Activated B cell treated with CpG ODN at 0.5 μM for 24 hours (primary cell): ENCODE results near the gene WDR38. TPM values are rescaled to one million over a fixed set of nuclear protein-coding genes. Genes with fewer than 3 reads are reported as not detected.
"Not testable (repeated sequence)": the region's sequence is repeated elsewhere in the genome, so short reads cannot be mapped to it uniquely, and the experiment has no call there.

ENCODE experiments used
- ATAC-seq: fragments of 200-7000 bp; cut with Tn5 transposase; one replicate; pipeline ENCODE4 v1.10.0; 2021; ENCODE audit warnings: low read depth, mild to moderate bottlenecking, moderate library complexity
- CTCF ChIA-PET: fragments of 350-600 bp; sonication (Branson Sonifier 250); formaldehyde crosslinking; loops from one replicate; lab custom pipeline; 2021; ENCODE audit warnings: antibody characterized with exemption; lab: Charles Lee
- POLR2A ChIA-PET: fragments of 350-600 bp; sonication (Branson Sonifier 250); formaldehyde crosslinking; loops from one replicate; lab custom pipeline; 2021; ENCODE audit warnings: antibody characterized with exemption; lab: Charles Lee
- DNase-seq: peaks from one replicate; pipeline ENCODE4 v3.0.0; 2022
- H3K27ac Mint-ChIP-seq: one replicate; pipeline ENCODE4 v1.8.0; 2020; ENCODE audit warnings: mixed read lengths
- H3K27me3 Mint-ChIP-seq: one replicate; pipeline ENCODE4 v1.8.0; 2021; ENCODE audit warnings: mixed read lengths
- H3K36me3 Mint-ChIP-seq: one replicate; pipeline ENCODE4 v1.8.0; 2021; ENCODE audit warnings: low read depth, mixed read lengths
- H3K4me1 Mint-ChIP-seq: one replicate; pipeline ENCODE4 v1.8.0; 2021; ENCODE audit warnings: mixed read lengths
- H3K4me3 Mint-ChIP-seq: one replicate; pipeline ENCODE4 v1.8.0; 2020; ENCODE audit warnings: mild to moderate bottlenecking, mixed read lengths
- H3K9me3 Mint-ChIP-seq: one replicate; pipeline ENCODE4 v1.8.0; 2020; ENCODE audit warnings: mixed read lengths
- intact Hi-C: fragments of 100-400 bp; cut with micrococcal nuclease; formaldehyde crosslinking; loops from one replicate; pipeline ENCODE4 v1.15.1; 2024
- total RNA-seq: library from RNA; stranded (reverse); gene quantifications from 2 replicates; pipeline ENCODE4 v1.2.3, GENCODE V29; 2022
- TF ChIP-seq, protein P1 (sequence below): fragments of 200-600 bp; IDR thresholded peaks from one replicate; pipeline ENCODE4 v1.8.0; 2022; ENCODE audit warnings: antibody characterized with exemption, mild to moderate bottlenecking

WDR38 gene
- total RNA-seq, 1 donor from 2014 or later, result not detected

DNA sequence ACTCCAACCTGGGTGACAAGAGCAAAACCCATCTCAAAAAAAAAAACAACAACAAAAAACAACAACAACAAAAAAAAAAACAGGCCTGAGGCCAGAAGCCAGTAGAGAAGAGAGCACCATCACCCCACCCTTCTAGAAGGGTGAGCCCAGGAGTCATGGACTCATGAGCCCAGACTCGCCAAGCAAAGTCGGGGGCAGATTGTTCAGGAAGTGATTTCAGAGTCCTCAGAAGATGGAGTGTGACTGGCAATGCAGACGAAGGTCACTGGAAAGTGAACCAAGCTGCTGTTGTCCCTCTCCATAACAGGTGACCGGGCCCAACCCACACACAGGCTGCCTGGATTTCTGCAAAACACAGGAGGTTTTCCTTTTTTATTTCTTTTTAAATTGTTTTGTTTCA lies 9.0 kb upstream of the WDR38 start:
- ATAC-seq, result no peak
- Mint-ChIP-seq H3K4me3 (no peak overlapping the region), H3K9me3 (no peaks in the 10 kb centered on the region), H3K27ac (no peak overlapping the region), H3K36me3 (no peaks in the 10 kb centered on the region), H3K27me3 (peaks cover 3% of the 10 kb centered on the region), H3K4me1 (no peaks in the 10 kb centered on the region)
- TF ChIP-seq, protein P1, sequence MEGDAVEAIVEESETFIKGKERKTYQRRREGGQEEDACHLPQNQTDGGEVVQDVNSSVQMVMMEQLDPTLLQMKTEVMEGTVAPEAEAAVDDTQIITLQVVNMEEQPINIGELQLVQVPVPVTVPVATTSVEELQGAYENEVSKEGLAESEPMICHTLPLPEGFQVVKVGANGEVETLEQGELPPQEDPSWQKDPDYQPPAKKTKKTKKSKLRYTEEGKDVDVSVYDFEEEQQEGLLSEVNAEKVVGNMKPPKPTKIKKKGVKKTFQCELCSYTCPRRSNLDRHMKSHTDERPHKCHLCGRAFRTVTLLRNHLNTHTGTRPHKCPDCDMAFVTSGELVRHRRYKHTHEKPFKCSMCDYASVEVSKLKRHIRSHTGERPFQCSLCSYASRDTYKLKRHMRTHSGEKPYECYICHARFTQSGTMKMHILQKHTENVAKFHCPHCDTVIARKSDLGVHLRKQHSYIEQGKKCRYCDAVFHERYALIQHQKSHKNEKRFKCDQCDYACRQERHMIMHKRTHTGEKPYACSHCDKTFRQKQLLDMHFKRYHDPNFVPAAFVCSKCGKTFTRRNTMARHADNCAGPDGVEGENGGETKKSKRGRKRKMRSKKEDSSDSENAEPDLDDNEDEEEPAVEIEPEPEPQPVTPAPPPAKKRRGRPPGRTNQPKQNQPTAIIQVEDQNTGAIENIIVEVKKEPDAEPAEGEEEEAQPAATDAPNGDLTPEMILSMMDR, result no peak
- intact Hi-C loops, result no loop called here
- ChIA-PET CTCF (no interaction called here), POLR2A (no interaction called here)
- no peak for DNase-seq

DNA sequence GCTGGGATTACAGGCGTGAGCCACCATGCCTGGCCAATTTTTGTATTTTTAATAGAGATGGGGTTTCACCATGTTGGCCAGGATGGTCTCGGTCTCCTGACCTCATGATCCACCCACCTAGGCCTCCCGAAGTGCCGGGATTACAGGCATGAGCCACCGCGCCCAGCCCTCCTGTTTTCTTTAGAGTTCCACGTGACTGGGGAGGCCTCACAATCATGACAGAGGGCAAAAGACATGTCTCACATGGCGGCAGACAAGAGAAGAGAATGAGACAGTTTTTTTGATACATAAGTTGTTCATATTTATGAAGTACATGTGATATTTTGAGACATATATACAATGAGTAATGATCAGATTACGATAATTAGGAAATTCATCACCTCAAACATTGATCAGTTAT lies 6.8 kb upstream of the WDR38 start:
- intact Hi-C loops, H3K36me3 Mint-ChIP-seq, ATAC-seq, H3K27me3 Mint-ChIP-seq, H3K4me1 Mint-ChIP-seq, H3K4me3 Mint-ChIP-seq, H3K9me3 Mint-ChIP-seq, H3K27ac Mint-ChIP-seq, DNase-seq: not testable (repeated sequence)
- ChIA-PET CTCF (interaction anchor here (1.0 kb wide), 1 partner anchor 73 kb away, joined by 3 read pairs; no protein-coding TSS in a partner anchor), POLR2A (interaction anchor here (0.7 kb wide), 1 partner anchor 386 kb away, joined by 4 read pairs; no protein-coding TSS in a partner anchor)

DNA sequence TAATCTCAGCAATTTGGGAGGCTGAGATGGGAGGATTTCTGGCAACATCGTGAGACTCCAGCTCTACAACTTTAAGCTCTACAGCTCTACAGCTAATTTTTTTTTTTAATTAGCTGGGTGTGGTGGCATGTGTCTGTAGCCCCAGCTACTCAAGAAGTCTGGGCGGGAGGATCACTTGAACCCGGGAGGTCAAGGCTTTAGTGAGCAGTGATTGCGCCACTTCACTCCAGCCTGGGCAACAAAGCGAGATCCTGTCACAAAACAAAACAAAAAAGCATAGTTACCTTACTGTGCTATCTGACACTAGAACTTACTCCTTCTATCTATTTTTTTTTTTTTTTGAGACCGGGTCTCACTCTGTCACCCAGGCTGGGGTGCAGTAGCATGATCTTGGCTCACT lies 6.3 kb upstream of the WDR38 start:
- ChIA-PET POLR2A (interaction anchor here (0.7 kb wide), 1 partner anchor 385 kb away, joined by 4 read pairs; no protein-coding TSS in a partner anchor), CTCF (interaction anchor here (12.7 kb wide), 1 partner anchor 74 kb away, joined by 216 read pairs; the partner anchor contains the start of genes NR6A1 and OLFML2A)
- H3K27me3 Mint-ChIP-seq, result no peaks in the 10 kb centered on the region
- ATAC-seq, result no peak
- no peak for DNase-seq
- H3K27ac Mint-ChIP-seq, result no peak overlapping the region
- H3K9me3 Mint-ChIP-seq, result no peaks in the 10 kb centered on the region
- H3K4me1 Mint-ChIP-seq, result no peaks in the 10 kb centered on the region
- H3K4me3 Mint-ChIP-seq, result no peak overlapping the region
- no peaks in the 10 kb centered on the region for H3K36me3 Mint-ChIP-seq
- intact Hi-C loops, result no loop called here
- TF ChIP-seq, protein P1, result no peak

DNA sequence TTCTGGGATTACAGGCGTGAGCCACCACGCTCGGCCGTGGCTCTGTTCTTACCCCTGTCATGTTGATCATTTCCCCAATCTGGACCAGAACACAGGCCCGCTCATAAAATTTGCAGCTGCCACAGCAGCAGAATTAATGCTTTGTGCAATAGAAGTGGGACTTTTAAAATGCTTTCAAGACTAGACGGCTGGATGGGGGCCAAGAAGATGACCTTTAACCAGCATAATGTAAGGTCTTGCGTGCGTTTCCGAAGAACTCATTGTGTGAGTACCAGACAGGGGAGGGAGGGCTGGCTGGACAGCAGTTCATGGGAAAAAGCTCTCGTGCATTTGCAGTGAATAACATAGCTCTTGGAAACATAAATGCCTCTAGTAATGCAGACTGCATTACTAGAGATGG lies 3.5 kb upstream of the WDR38 start:
- TF ChIP-seq, protein P1, result no peak
- ChIA-PET POLR2A (interaction anchor here (0.8 kb wide), 1 partner anchor 71 kb away, joined by 9 read pairs; no protein-coding TSS in a partner anchor), CTCF (interaction anchor here (1.5 to 12.7 kb wide), 2 partner anchors 9 to 77 kb away, joined by 4 to 216 read pairs; partner anchors contain the start of genes NR6A1 and OLFML2A)
- peaks cover 7% of the 10 kb centered on the region for H3K4me1 Mint-ChIP-seq
- no peaks in the 10 kb centered on the region for H3K36me3 Mint-ChIP-seq
- intact Hi-C loops, result loop anchor here (5.0 kb wide), 1 partner anchor 522 kb away; no protein-coding TSS in a partner anchor
- no peaks in the 10 kb centered on the region for H3K27me3 Mint-ChIP-seq
- no peak overlapping the region for H3K27ac Mint-ChIP-seq
- no peaks in the 10 kb centered on the region for H3K9me3 Mint-ChIP-seq
- no peak for ATAC-seq
- no peak overlapping the region for H3K4me3 Mint-ChIP-seq
- no peak for DNase-seq

DNA sequence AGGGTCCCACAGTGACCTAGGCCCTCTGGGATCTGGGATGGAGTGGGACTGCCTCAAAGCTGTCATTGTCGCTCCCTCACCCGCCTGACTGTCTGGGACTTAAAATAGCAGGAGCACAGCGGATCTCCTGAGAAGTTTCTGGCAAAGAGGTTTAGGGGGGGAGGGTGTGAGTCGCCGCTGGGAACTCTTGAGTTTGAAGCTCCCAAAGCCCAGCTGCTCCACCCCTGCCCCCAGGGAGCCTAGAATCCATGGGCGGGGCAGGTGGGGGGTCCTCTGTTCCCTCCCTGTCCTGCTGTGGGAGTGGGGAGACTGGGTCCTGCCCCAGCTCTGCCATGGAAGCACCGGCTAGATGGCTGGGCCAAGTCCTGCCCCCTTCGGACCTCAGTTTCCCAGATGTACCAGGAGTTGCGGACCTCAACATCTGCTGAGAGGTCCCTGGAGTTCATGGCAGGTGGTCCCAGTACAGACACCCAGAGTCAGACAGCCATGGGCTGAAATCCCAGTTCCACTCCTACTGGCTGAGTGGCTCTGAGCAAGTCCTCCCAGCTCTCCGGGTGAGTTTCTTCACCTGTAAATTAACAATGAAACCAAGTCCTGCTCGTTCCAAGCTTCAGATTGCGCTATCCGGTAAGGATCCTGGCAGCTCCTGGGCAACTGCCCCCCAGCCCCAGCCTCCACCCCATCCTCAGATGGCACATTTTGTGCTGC lies 985 bp upstream of the WDR38 start:
- Mint-ChIP-seq H3K9me3 (no peaks in the 10 kb centered on the region), H3K36me3 (peaks cover 8% of the 10 kb centered on the region), H3K4me1 (peaks cover 11% of the 10 kb centered on the region), H3K27ac (no peak overlapping the region), H3K4me3 (no peak overlapping the region), H3K27me3 (no peaks in the 10 kb centered on the region)
- ATAC-seq, result no peak
- POLR2A ChIA-PET, result interaction anchor here (0.7 to 2.9 kb wide), 5 partner anchors 10 to 89 kb away, joined by 3 to 18 read pairs (median 4); partner anchors contain the start of genes ARPC5L, NR6A1 and RPL35
- no peak for DNase-seq
- TF ChIP-seq, protein P1, result no peak
- intact Hi-C loops, result loop anchor here (5.0 kb wide), 1 partner anchor 520 kb away; no protein-coding TSS in a partner anchor
- CTCF ChIA-PET, result interaction anchor here (0.7 to 12.7 kb wide), 13 partner anchors 10 to 291 kb away, joined by 3 to 216 read pairs (median 7); partner anchors contain the start of genes ARPC5L, NR6A1, OLFML2A and RPL35
